Transverse colon (tissue), 4 donors: ENCODE results near the gene ITPKB.

Experiments used
- CTCF ChIP-seq, 5 experiments: fragments of 200-600 bp in 3 of 5; fragments of 450-650 bp in 2 of 5; sonication (generic) in 3 of 5; IDR thresholded peaks; 1 replicate in 2 of 5; 2 replicates in 3 of 5; pipeline ENCODE4 v1.5.1; 2016 to 2017; ENCODE audit warnings: antibody characterized with exemption in 5 of 5, inconsistent platforms in 3 of 5, mild to moderate bottlenecking in 2 of 5, moderate library complexity in 1 of 5
- POLR2A ChIP-seq: fragments of 450-650 bp; IDR thresholded peaks from one replicate; pipeline ENCODE4 v1.6.1; 2016; ENCODE audit warnings: antibody characterized with exemption, mild to moderate bottlenecking, moderate library complexity
- POLR2AphosphoS5 ChIP-seq, 3 donors: sonication (generic); formaldehyde crosslinking; IDR thresholded peaks; one replicate each; pipeline ENCODE4 v1.6.1; 2016; ENCODE audit warnings: antibody characterized with exemption in 3 of 3

- no peak for TF ChIP-seq CTCF (IDR thresholded peaks at IDR 0.05)
- TF ChIP-seq POLR2A = no peak
- no peak for TF ChIP-seq POLR2AphosphoS5 (IDR thresholded peaks at IDR 0.05)
Observed at GRCh38 chr1:226661271-226661670, 77.8 kb downstream of the ITPKB start.
